ENCODE results near the gene STAM.

DNA sequence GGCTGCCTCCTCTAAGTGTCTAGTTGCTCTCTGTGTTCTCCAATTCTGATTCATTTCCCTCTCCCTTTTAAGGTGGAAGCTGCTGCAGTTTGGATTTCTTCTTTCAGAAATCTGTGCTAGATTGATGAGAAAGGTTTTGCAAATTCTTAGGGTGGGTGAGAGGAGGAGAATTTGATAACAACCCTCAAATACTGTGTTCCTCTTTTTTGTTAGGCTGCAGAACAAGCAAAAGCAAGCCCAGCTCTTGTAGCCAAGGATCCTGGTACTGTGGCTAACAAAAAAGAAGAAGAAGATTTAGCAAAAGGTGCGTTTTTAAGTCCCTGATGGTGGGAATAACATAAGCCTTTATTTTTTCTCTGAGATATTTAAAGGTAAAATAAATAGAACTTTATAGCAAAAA lies 49.1 kb downstream of the STAM start:
- TF ChIP-seq, protein P1, sequence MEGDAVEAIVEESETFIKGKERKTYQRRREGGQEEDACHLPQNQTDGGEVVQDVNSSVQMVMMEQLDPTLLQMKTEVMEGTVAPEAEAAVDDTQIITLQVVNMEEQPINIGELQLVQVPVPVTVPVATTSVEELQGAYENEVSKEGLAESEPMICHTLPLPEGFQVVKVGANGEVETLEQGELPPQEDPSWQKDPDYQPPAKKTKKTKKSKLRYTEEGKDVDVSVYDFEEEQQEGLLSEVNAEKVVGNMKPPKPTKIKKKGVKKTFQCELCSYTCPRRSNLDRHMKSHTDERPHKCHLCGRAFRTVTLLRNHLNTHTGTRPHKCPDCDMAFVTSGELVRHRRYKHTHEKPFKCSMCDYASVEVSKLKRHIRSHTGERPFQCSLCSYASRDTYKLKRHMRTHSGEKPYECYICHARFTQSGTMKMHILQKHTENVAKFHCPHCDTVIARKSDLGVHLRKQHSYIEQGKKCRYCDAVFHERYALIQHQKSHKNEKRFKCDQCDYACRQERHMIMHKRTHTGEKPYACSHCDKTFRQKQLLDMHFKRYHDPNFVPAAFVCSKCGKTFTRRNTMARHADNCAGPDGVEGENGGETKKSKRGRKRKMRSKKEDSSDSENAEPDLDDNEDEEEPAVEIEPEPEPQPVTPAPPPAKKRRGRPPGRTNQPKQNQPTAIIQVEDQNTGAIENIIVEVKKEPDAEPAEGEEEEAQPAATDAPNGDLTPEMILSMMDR (IDR thresholded peaks at IDR 0.05): no peak
- no peak for TF ChIP-seq POLR2A (IDR thresholded peaks at IDR 0.05)
